ENCODE data around the gene OTOGL.

The OTOGL gene

GRCh38 chr12:80192087-80192486 lies 92.8 kb downstream of the OTOGL start:
- TF ChIP-seq CTCF (conservative IDR thresholded peaks at IDR 0.05; ENCODE audit: low read depth, low read length): no peak
- no peak overlapping the region for H3K4me3 ChIP-seq (ENCODE audit: low read length)
- DNase-seq (ENCODE audit: low read depth): no peak

GRCh38 chr12:80193865-80194264 lies 94.5 kb downstream of the OTOGL start:
- H3K4me3 ChIP-seq (ENCODE audit: low read length): no peak overlapping the region
- no peak for TF ChIP-seq CTCF (conservative IDR thresholded peaks at IDR 0.05; ENCODE audit: low read depth, low read length)
- no peak for DNase-seq (ENCODE audit: low read depth)

- H3K4me3 ChIP-seq (ENCODE audit: low read length): no peak overlapping the region
- peak; percentile 88 for TF ChIP-seq CTCF (conservative IDR thresholded peaks at IDR 0.05; ENCODE audit: low read depth, low read length)
- peak; percentile 35 for DNase-seq (ENCODE audit: low read depth)
Observed at GRCh38 chr12:80195074-80195726, 95.9 kb downstream of the OTOGL start.

- no peak overlapping the region for H3K4me3 ChIP-seq (ENCODE audit: low read length)
- no peak for DNase-seq (ENCODE audit: low read depth)
- no peak for TF ChIP-seq CTCF (conservative IDR thresholded peaks at IDR 0.05; ENCODE audit: low read depth, low read length)
Observed at GRCh38 chr12:80195737-80196136, 96.4 kb downstream of the OTOGL start.

- no peak overlapping the region for H3K4me3 ChIP-seq (ENCODE audit: low read length)
- no peak for DNase-seq (ENCODE audit: low read depth)
- TF ChIP-seq CTCF (conservative IDR thresholded peaks at IDR 0.05; ENCODE audit: low read depth, low read length): no peak
Observed at GRCh38 chr12:80196419-80196818, 97.1 kb downstream of the OTOGL start.

GRCh38 chr12:80198782-80199337 lies 99.5 kb downstream of the OTOGL start:
- no peak for TF ChIP-seq CTCF (conservative IDR thresholded peaks at IDR 0.05; ENCODE audit: low read depth, low read length)
- no peak overlapping the region for H3K4me3 ChIP-seq (ENCODE audit: low read length)
- no peak for DNase-seq (ENCODE audit: low read depth)

GRCh38 chr12:80199931-80200330 lies 100.6 kb downstream of the OTOGL start:
- no peak for DNase-seq (ENCODE audit: low read depth)
- no peak for TF ChIP-seq CTCF (conservative IDR thresholded peaks at IDR 0.05; ENCODE audit: low read depth, low read length)
- no peak overlapping the region for H3K4me3 ChIP-seq (ENCODE audit: low read length)

Measured in retinal pigment epithelial cell (primary cell).